Mammary epithelial cell (primary cell): ENCODE measurements around the gene ELAPOR1.

Experiments used
- EZH2 ChIP-seq: IDR thresholded peaks from 2 replicates; pipeline ENCODE4 v1.6.1; 2012; ENCODE audit warnings: low read length, inconsistent platforms, borderline replicate concordance
- TF ChIP-seq, protein P1 (sequence below), 2 donors: IDR thresholded peaks in 1 of 2; conservative IDR thresholded peaks in 1 of 2; 2 replicates each; pipeline ENCODE4 v1.5.1; 2011 to 2012; ENCODE audit warnings: inconsistent platforms in 2 of 2, low read length in 2 of 2, mild to moderate bottlenecking in 2 of 2, control low read depth in 1 of 2, low read depth in 1 of 2; ENCODE audit not compliant: insufficient read depth in 1 of 2; ENCODE audit errors: extremely low read depth in 1 of 2

DNA sequence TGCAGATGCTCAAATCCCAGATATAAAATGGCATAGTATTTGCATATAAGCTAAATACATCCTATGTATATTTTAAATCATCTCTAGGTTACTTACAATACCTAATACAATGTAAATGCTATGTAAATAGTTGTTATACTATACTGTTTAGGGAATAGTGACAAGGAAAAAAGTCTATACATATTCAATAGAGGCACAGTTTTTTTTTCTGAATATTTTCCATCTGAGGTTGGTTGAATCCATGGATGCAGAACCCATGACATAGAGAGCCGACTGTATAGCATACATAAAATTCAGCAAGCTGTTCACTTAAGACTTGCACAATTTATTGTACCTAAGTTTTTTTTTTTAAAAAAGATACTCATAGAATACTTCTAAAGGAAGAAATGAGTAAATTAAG, 44.6 kb upstream of the ELAPOR1 start:
- TF ChIP-seq, protein P1, sequence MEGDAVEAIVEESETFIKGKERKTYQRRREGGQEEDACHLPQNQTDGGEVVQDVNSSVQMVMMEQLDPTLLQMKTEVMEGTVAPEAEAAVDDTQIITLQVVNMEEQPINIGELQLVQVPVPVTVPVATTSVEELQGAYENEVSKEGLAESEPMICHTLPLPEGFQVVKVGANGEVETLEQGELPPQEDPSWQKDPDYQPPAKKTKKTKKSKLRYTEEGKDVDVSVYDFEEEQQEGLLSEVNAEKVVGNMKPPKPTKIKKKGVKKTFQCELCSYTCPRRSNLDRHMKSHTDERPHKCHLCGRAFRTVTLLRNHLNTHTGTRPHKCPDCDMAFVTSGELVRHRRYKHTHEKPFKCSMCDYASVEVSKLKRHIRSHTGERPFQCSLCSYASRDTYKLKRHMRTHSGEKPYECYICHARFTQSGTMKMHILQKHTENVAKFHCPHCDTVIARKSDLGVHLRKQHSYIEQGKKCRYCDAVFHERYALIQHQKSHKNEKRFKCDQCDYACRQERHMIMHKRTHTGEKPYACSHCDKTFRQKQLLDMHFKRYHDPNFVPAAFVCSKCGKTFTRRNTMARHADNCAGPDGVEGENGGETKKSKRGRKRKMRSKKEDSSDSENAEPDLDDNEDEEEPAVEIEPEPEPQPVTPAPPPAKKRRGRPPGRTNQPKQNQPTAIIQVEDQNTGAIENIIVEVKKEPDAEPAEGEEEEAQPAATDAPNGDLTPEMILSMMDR (conservative IDR thresholded peaks at IDR 0.05 in 1 of 2, IDR thresholded peaks at IDR 0.05 in 1 of 2; ENCODE audit: extremely low read depth in 1 of 2, insufficient read depth in 1 of 2, low read depth in 1 of 2, low read length in 2 of 2) = no peak
- TF ChIP-seq EZH2 = no peak
